UCSD-AML1 (cell line): ENCODE data around the gene ADAM15.

Experiments used
- DNase-seq: peaks from one replicate; lab custom pipeline; 2025; ENCODE audit not compliant: unreplicated experiment; lab: John Stamatoyannopoulos, UW

The ADAM15 gene

DNA sequence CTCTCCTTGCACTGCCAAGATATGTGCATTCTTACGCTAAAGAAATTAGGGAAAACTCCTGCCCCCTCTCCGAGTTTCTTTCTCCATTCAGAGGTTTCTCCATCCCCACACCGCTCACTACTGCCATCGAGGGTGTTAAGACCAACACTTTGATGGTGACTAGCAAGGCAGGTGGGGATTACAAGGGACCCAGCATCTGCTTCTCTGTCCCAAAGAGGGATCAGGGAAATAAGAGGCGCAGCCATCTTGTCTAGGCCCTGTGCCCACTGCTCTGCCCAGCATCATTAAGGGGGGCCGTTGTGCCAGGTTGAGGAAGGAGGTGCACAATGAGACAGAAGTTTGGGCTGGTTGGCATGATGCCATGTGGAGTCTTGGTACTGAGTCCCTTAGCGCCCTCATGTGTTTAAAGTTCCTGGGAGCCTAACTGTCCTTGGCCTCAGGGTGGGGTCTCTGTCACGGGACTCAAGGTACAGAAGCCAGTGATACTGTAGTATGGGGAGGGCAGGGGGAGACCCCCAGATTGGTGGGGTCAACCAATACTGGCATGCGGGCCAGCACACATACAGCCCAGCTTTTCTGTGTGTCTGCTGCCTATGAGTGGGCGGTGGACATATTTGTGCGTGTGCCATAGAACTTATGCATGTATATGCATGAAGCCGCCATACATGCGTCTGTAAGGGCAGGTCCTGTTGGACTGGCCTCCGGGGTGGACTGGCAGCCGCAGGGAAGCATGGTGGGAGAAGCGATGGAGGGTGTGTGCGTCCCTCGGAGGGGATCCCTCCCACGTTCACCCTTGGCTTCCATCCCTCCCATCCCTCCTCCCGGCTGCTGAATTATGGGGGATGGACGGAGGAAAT is 33.0 kb downstream of the ADAM15 start:
- peak; percentile 66 for DNase-seq

DNA sequence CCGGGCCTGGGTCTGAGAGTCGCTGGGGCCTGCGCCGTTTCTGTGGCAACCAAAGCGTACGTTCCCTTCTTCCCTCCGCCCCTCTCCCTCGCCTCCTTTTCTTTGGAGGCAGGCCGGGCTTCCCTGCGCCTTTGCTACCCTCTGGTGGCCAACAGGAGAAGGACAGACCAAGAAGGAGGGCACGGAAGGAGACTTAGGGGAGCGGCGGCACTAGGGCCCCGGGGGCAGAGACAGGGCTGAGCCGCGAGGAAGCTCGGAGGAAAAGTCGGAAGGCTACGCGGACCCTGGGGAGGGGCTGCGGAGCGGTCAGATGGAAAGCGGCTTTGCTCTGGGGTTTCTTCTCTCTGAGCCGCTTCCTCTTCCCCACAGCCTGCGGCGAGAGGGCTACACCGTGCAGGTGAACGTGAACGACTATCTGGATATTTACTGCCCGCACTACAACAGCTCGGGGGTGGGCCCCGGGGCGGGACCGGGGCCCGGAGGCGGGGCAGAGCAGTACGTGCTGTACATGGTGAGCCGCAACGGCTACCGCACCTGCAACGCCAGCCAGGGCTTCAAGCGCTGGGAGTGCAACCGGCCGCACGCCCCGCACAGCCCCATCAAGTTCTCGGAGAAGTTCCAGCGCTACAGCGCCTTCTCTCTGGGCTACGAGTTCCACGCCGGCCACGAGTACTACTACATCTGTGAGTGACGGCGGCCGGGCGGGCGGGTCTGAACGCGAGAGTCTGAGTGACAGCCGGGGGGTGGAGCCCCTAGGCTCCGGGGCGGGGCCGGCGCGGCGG is 33.8 kb downstream of the ADAM15 start:
- DNase-seq, result peak; percentile 94

DNA sequence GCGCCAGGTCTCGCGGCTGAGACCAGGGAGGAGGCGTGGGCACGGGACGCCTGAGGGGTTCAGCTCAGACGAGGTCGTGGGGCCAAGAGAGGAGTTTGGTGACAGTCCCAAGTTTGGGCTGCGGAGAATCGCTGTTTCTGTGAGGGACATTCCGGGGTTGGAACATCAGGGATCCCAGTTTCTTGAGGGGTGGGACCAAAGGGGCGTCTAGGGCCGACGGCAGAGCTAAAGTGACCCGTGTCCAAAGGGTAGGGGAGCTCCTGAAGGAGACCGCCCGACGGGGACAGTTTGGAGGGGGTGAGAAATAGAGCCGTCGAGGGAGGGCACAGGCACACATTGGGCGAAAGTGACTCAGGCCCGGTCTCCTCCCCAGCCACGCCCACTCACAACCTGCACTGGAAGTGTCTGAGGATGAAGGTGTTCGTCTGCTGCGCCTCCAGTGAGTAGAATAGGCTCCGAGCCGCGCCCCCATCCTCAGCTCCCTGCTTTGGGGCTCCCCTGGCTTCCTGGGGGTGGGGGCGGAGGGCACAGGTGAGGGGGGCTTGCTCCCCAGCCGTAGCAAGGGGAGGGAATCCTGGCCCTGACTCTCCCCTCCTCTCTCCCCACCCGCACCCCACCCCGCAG is 34.5 kb downstream of the ADAM15 start:
- peak; percentile 57 for DNase-seq

DNA sequence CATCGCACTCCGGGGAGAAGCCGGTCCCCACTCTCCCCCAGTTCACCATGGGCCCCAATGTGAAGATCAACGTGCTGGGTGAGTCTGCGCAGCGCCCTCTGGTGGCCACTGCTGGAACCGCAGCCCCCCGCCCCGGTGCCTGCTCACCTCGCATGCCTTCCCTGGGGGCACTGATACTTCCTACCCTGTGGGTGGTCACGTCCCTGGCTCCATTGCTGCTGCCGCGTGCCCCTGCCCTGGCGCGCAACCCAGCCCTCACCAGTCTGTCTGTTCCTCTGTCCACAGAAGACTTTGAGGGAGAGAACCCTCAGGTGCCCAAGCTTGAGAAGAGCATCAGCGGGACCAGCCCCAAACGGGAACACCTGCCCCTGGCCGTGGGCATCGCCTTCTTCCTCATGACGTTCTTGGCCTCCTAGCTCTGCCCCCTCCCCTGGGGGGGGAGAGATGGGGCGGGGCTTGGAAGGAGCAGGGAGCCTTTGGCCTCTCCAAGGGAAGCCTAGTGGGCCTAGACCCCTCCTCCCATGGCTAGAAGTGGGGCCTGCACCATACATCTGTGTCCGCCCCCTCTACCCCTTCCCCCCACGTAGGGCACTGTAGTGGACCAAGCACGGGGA is 35.1 kb downstream of the ADAM15 start:
- DNase-seq, result peak; percentile 77

DNA sequence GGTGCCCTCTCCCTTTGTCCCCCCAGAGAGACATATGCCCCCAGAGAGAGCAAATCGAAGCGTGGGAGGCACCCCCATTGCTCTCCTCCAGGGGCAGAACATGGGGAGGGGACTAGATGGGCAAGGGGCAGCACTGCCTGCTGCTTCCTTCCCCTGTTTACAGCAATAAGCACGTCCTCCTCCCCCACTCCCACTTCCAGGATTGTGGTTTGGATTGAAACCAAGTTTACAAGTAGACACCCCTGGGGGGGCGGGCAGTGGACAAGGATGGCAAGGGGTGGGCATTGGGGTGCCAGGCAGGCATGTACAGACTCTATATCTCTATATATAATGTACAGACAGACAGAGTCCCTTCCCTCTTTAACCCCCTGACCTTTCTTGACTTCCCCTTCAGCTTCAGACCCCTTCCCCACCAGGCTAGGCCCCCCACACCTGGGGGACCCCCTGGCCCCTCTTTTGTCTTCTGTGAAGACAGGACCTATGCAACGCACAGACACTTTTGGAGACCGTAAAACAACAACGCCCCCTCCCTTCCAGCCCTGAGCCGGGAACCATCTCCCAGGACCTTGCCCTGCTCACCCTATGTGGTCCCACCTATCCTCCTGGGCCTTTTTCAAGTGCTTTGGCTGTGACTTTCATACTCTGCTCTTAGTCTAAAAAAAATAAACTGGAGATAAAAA is 35.9 kb downstream of the ADAM15 start:
- peak; percentile 49 for DNase-seq

DNA sequence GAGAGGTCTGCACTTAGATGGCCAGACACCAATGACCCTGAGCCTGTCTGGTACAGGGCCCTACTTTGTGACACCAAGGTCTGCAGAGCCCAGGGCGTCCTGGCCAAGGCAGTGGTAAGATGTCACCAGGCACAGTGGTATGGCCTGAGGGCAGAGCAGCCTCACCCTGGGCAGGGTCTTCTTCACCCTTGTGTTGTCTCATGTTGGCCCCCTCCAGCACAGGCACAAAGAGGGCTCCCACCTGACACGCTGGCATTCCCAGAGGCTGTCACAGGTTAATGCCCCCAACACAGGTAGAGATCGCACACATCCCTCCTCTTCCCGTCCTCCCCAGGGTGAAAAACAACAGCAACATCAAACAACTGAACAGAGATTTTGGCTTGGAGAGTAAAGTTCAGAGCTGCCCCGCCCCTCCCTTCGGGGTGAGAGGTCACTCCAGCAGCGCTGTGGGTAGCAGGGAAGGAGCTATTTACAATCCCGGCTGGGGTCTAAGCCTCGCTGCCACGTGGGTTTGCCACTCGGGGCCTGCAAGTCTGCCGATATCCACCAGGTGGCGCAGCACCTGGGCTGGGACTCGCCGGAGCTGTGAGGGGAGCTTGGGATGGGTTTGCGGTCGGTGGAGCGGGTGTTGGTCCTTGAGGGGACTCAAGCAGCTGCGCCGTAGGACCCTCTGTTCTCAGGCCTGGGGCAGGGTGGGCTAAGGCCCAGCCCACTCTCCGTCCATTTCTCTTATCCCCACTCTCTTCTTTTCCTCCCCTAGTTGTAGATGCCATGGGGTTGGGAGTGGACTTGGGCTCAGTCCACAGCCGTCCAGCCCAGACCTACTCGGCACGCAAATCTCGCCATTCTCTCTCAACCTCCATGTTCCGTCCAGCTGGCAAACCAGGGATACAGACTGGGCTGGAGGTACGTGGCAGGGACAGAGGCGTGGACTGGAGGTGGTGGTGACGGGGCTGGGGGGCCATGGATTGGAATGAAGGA is 40.2 kb downstream of the ADAM15 start:
- DNase-seq, result peak; percentile 82

DNA sequence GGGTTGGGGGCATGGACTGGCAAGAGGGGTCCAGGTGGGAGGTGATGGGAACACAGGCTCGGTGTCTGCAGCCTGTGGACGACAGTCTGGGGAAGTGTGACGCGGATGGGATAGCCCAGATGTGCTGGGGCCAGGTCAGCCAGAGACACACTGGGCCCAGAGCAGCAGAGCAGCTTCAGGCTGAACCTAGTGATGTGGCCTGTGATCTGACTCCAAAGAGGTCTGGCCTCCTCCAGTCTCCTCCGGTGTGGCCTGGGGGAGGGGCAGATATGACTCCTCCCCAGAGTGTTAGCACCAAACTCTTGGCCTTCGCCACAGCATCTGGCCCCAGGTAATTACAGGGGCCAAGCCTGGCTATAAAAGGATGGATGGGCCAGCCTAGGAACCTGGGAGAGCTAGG is 41.0 kb downstream of the ADAM15 start:
- DNase-seq, result no peak

DNA sequence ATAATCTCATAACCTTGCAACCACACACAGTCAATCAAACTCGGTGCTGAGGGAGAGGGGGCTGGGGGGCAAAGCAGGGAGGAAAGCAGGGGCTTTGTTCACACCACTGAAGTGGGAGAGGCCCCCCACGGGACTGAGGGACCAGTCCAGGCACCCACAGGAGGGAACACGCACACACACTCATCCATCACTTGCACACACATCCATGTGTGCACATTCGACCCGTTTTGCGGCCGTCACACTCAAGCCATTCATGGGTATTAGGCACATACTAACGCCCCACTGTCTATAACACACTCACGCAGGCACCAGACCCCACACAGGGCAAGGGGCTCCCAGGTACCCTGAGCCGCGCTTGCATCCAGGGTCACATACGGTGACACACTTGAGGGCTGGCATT is 41.5 kb downstream of the ADAM15 start:
- no peak for DNase-seq

DNA sequence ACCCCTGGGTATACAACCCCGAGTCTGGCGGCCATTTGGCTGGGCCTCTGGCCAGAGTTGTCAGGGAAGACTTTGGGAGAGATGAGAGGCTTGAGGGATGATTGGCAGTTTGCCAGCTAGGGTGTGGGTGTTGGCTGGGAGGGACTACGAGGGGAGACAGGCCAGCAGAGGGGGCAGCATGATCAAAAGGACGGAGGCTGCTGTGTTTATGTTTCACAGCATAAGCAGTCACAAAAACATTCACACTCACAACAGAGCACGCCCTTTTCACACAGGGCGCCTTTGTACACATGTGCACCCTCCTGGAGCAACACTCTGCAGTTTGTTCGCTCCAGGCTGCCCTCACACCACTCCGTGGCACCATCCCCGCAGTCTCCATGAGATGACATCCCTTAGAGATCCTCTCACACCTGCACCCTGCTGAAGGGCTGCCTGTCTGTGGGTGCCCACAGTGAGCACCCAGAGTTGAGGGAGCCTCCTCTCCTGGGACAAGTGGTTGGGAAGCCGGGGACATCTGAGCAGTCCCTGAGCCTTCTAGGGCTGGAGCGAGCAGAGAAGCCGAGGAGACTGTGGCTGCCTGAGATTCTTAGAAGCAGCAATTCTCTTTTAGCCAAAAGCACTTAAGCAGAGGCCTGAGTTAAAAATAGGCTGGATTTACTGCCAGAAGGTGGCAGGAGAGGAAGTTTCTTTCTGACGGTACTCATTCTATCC is 43.0 kb downstream of the ADAM15 start:
- DNase-seq, result peak; percentile 54

DNA sequence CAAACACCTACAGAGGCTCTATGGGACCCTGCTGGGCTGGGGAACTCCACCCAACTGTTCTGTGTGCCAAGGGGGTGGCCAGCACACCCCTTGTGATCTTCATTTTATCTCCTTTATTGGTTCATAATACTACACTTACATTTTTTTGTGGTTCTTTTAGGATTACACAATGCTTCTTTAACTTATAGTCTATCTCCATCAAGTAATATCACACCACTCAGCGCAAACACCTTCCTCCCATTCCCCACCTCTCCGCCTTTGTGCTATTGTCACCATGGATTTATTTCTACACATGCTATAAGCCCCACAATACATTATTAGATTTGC is 43.5 kb downstream of the ADAM15 start:
- no peak for DNase-seq

DNA sequence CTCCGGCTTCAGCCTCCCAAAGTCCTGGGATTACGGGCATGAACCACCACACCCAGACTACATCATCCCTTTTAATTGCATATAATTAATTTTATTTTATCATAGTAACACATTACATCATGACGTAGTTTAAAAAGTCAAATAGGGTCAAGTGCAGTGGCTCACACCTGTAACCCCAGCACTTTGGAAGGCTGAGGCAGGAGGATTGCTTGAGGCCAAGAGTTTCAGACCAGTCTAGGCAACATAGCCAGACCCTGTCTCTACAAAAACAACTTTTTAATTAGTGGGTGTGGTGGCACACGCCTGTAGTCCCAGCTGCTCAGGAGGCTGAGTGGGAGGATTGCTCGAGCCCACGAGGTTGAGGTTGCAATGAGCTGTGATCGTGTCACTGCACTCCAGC is 48.2 kb downstream of the ADAM15 start:
- DNase-seq, result no peak

DNA sequence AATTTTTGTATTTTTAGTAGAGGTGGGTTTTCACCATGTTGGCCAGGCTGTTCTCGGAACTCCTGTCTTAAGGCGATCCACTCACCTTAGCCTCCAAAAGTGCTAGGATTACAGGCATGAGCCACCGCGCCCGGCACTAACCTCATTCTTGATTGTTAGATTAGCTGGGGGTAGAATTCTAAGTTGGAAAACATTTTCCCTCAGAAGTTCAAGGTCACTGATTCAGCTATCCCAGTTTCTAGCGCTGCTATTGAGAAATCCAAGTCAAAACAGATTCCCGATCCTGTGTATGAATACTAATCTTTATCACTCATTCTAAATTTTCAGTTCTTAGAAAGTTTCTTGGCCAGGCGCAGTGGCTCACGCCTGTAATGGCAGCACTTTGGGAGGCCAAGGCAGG is 52.2 kb downstream of the ADAM15 start:
- DNase-seq, result no peak

DNA sequence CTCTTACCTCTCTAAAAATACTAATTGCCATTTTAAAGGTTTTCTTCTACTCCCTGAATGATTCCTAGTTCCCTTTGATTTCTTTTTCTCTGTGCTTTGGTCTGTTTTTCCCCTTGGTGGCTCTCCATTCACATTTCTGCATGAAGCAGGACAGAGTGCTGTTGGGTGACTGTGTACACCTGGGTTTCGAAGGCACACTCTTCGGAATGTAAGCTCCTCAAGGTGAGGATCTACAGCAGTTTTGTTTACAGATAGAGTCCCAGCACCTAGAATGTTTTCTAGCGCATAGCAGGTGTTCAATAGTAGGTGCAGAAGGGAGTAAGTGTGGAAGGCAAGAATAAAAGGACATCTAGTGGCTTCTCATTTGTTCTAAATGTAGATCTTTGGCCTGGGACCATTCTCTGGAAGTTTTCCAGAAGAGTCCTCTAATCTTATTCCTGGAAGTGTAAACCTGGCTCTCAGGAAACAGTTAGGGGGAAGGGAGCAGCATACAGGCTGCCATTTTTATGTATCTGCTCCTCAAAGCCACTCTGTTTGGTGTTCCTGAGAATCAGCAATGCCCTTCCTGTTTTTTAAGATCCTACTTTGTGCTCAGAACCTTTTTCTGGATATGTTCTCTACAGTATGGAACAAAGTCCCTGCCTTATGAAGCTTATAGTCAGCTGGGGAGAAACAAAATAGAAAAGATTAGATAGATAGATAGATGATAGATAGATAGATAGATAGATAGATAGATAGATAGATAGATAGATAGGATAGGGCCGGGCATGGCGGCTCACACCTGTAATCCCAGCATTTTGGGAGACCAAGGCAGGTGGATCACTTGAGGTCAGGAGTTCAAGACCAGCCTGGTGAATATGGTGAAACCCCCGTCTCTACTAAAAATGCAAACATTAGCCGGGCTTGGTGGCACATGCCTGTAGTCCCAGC is 53.8 kb downstream of the ADAM15 start:
- no peak for DNase-seq

DNA sequence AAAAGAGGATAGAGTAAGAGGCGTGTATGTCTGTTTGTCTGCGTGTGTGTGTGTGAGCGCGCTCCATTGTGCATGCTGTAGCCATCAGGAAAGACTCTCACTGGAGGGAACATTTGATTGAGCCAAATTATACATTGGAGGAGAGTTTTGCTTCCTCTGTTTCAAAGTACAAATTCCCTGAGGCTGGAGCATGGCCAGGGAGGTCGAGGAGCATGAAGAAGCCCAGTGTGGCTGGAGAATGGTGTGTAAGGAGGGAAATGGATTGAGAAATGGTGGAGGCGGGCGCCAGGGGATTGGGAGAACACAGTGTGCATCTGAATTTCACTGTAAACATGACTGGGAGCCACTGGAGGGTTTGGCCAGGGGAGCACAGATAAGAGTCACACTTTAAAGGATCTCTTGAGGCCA is 54.5 kb downstream of the ADAM15 start:
- no peak for DNase-seq

DNA sequence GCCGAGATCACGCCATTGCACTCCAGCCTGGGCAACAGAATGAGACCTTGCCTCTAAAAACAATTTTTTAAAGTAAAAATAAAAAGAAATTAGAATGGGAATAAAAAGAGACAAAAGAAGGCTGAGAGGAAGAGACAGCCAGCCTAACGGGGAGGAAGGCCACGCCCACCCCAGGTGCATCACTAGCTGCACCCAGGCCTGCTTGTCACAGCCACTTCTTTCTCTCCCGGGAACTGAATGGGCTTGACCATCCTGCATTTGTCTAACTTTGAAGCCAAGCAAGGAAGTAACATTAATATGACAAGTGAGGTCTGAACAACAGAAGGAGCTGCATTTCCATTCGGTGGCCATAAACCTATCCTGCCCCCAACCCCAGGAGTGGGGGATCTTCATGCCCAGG is 55.7 kb downstream of the ADAM15 start:
- DNase-seq, result no peak

DNA sequence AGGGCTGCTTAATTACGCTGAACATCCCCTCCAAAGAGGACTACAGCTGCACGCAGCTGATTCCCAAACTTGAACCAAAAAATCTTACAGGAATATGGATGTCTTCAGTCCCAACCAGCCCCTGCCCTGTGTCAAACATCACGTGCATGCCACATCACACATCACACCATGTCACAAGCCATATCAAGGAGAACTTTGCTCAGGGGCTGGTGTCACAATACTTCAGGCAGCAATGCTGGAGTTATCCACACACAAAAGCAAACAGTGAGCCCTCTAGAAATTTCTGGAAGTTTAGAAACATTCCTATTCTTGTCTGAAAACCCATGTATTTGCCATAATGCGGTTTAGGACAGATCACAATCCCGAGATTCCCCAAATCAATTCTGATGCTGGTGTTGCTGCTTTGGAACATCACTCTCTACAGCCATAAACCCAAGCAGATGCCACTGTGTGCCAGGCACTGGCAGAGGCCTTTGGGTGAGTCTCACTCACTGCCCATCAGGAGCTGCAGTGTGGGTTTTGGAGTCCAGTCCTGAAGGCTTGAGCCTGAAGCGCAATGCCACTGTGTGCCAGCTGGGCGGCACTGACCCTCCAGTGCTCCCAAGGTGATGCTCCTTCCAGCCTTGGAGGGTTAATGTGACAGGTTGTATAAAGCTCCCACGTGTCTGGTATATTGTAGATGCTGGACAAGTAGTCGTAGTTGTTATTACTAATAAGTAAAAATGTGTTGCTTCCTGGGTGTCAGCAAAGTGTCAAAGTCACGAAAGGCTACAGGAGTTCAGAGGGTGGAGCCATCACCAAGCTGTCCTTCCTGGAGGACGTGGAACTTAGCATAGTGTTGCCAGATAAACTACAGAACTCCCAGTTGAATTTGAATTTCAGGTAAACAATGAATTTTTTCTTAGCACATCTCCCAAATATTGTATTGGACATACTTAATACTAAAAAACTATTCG is 56.5 kb downstream of the ADAM15 start:
- DNase-seq, result no peak

DNA sequence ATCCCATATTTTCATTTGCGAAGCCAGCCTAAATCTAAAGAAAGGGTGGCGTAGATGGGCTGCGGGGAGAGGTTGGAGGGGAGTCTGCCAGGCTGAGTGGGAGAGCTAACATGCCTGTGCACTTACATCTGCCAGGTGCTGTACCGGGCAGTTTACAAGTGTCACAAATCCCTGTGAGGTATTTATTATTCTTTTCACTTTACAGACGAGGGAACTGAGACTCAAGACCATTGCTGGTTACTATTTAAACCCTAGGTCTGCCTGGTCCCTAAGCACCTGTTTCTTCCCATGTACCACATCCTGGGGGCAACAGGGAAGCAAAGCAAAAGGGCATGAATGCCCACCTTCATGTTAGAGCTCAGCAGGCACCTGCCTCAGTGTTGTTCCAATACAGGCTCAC is 57.2 kb downstream of the ADAM15 start:
- no peak for DNase-seq
